ENCODE results near the gene DYNLT4. TPM values are rescaled to one million over a fixed set of nuclear protein-coding genes. Genes with fewer than 3 reads are reported as not detected.
"Not testable (repeated sequence)": the region's sequence is repeated elsewhere in the genome, so short reads cannot be mapped to it uniquely, and the experiment has no call there.

Gene DYNLT4
- total RNA-seq, 1 donor, result 0.36 TPM

DNA sequence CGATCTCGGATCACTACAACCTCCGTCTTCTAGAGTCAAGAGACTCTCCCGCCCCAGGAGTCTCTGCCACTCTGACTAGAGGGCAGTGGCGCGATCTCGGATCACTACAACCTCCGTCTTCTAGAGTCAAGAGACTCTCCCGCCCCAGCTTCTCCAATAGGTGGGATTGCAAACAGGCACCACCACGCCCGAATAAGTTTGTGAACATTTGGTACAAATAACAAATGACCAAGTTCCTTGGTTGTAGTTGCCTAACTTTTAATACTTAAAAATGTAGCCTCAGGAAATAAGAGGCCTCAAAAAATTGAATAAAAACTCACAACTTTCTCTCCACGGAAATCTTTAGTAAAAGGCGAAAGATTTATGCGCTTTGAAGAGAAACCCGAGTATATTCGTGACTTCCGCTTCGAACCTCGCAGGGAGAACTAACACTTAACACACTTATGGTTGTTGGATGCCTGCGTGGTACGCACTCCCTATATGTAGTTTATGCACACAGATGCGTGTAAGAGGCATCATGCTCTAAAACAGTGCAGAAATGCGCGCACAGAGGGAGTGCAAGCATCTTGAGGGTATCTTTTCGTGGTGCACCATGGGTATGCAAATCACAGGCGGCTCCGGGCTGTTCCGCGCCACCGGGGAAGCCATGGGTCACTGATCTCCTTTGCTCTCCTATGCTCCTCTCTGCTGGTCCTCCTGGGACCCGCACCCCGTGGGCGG is 12.6 kb upstream of the DYNLT4 start:
- no peaks in the 10 kb centered on the region for H3K79me2 ChIP-seq (ENCODE audit: insufficient read depth, low read length)
- no peak for TF ChIP-seq CTCF (IDR thresholded peaks at IDR 0.05; ENCODE audit: extremely low read depth, low read depth, low read length)
- no peaks in the 10 kb centered on the region for H4K20me1 ChIP-seq (ENCODE audit: insufficient read depth, low read length)
- no peaks in the 10 kb centered on the region for H3K9me3 ChIP-seq (ENCODE audit: low read depth, low read length)
- H3K27ac ChIP-seq (ENCODE audit: low read depth, low read length), result peak overlapping the region; percentile 99
- H3K36me3 ChIP-seq (ENCODE audit: insufficient read depth, low read length), result peaks cover 13% of the 10 kb centered on the region
- H3K27me3 ChIP-seq (ENCODE audit: insufficient read depth, low read length), result no peaks in the 10 kb centered on the region
- peak overlapping the region; percentile 97 for H3K4me2 ChIP-seq (ENCODE audit: insufficient read depth, low read length)
- H2AFZ ChIP-seq (ENCODE audit: low read length), result peak overlapping the region; percentile 88
- H3K4me1 ChIP-seq (ENCODE audit: insufficient read depth, low read length), result peaks cover 19% of the 10 kb centered on the region
- H3K4me3 ChIP-seq (ENCODE audit: insufficient read depth, low read length), result peak overlapping the region; percentile 69
- peak; percentile 98 for DNase-seq (ENCODE audit: insufficient read length, low spot score, missing footprints)

DNA sequence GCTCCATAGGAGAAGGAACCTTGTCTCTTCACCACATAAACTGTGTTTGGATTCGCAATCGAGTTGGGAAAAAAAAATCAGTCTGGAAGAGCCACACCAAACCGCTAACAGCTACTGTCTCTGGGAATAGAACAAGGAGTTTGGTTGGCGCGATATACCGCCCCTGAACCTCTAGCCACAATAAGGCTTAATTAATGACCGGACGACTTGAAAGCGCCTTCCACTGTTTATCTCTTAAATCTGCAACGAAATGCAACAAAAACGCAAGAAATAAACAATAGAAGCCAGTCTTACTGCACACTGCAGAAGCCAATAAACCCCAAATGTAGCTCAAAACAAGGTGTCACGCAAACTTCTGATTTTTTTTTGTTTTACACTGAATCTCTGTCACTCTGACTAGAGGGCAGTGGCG is 12.1 kb upstream of the DYNLT4 start:
- peak overlapping the region; percentile 50 for H3K27ac ChIP-seq (ENCODE audit: low read depth, low read length)
- DNase-seq (ENCODE audit: insufficient read length, low spot score, missing footprints), result peak; percentile 87
- peak; percentile 12 for TF ChIP-seq CTCF (IDR thresholded peaks at IDR 0.05; ENCODE audit: extremely low read depth, low read depth, low read length)
- no peaks in the 10 kb centered on the region for H3K79me2 ChIP-seq (ENCODE audit: insufficient read depth, low read length)
- H3K27me3 ChIP-seq (ENCODE audit: insufficient read depth, low read length), result no peaks in the 10 kb centered on the region
- H3K4me3 ChIP-seq (ENCODE audit: insufficient read depth, low read length), result peak overlapping the region; percentile 60
- H3K4me2 ChIP-seq (ENCODE audit: insufficient read depth, low read length), result peak overlapping the region; percentile 97
- no peaks in the 10 kb centered on the region for H3K9me3 ChIP-seq (ENCODE audit: low read depth, low read length)
- H3K36me3 ChIP-seq (ENCODE audit: insufficient read depth, low read length), result peaks cover 15% of the 10 kb centered on the region
- no peaks in the 10 kb centered on the region for H4K20me1 ChIP-seq (ENCODE audit: insufficient read depth, low read length)
- H3K4me1 ChIP-seq (ENCODE audit: insufficient read depth, low read length), result peaks cover 20% of the 10 kb centered on the region
- no peak overlapping the region for H2AFZ ChIP-seq (ENCODE audit: low read length)

DNA sequence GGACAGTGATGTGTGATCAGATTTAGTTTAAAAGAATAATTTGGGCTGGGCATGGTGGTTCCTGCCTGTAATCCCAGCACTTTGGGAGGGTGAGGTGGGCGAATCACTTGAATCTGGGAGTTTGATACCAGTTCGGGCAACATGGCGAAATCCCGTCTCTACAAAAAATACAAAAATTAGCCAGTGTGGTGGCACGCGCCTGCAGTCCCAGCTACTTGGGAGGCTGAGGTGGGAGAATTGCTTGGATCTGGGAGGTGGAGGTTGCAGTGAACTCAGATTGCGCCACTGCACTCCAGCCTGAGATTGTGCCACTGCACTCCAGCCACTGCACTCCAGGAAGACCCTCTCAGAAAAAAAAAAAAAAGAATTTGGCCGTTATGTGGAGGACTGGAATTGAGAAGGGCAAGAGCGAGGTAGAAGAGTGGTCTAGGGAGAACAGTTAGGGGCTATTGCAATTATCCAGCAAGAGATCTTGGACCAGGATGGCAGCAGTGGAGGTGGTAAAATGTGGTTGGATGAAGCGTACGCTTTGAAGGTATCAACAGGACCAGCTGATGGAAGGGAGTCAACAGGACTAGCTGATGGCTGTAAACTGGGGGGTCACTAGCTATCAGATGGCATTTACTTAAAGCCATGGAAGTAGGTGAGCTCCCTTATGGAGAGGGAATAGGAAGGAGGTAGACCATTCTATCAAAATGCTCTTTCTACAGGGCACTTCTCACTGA is 10.8 kb upstream of the DYNLT4 start:
- Histone ChIP-seq H3K79me2 (ENCODE audit: insufficient read depth, low read length) (no peaks in the 10 kb centered on the region), H3K36me3 (ENCODE audit: insufficient read depth, low read length) (peaks cover 16% of the 10 kb centered on the region), H3K27me3 (ENCODE audit: insufficient read depth, low read length) (no peaks in the 10 kb centered on the region), H2AFZ (ENCODE audit: low read length) (no peak overlapping the region), H3K9me3 (ENCODE audit: low read depth, low read length) (no peaks in the 10 kb centered on the region), H3K27ac (ENCODE audit: low read depth, low read length) (no peak overlapping the region), H3K4me1 (ENCODE audit: insufficient read depth, low read length) (peaks cover 29% of the 10 kb centered on the region), H3K4me2 (ENCODE audit: insufficient read depth, low read length) (no peak overlapping the region), H4K20me1 (ENCODE audit: insufficient read depth, low read length) (no peaks in the 10 kb centered on the region), H3K4me3 (ENCODE audit: insufficient read depth, low read length) (no peak overlapping the region)
- TF ChIP-seq CTCF (IDR thresholded peaks at IDR 0.05; ENCODE audit: extremely low read depth, low read depth, low read length), result no peak
- no peak for DNase-seq (ENCODE audit: insufficient read length, low spot score, missing footprints)

GRCh38 chr1:44817307-44817706 is 10.2 kb upstream of the DYNLT4 start:
- no peaks in the 10 kb centered on the region for H3K9me3 ChIP-seq (ENCODE audit: low read depth, low read length)
- H3K4me3 ChIP-seq (ENCODE audit: insufficient read depth, low read length), result no peak overlapping the region
- no peak overlapping the region for H3K4me2 ChIP-seq (ENCODE audit: insufficient read depth, low read length)
- no peak for TF ChIP-seq CTCF (IDR thresholded peaks at IDR 0.05; ENCODE audit: extremely low read depth, low read depth, low read length)
- H3K36me3 ChIP-seq (ENCODE audit: insufficient read depth, low read length), result peaks cover 19% of the 10 kb centered on the region
- H2AFZ ChIP-seq (ENCODE audit: low read length), result no peak overlapping the region
- H3K79me2 ChIP-seq (ENCODE audit: insufficient read depth, low read length), result no peaks in the 10 kb centered on the region
- H4K20me1 ChIP-seq (ENCODE audit: insufficient read depth, low read length), result no peaks in the 10 kb centered on the region
- no peaks in the 10 kb centered on the region for H3K27me3 ChIP-seq (ENCODE audit: insufficient read depth, low read length)
- H3K27ac ChIP-seq (ENCODE audit: low read depth, low read length), result no peak overlapping the region
- H3K4me1 ChIP-seq (ENCODE audit: insufficient read depth, low read length), result peaks cover 29% of the 10 kb centered on the region
- peak; percentile 50 for DNase-seq (ENCODE audit: insufficient read length, low spot score, missing footprints)

GRCh38 chr1:44815926-44816325 is 8.8 kb upstream of the DYNLT4 start:
- H3K4me1 ChIP-seq (ENCODE audit: insufficient read depth, low read length), result peaks cover 42% of the 10 kb centered on the region

More at GRCh38 chr1:44815926-44816325, 8.8 kb upstream of the DYNLT4 start:
- H3K36me3 ChIP-seq (ENCODE audit: insufficient read depth, low read length), result peaks cover 19% of the 10 kb centered on the region
- H3K79me2 ChIP-seq (ENCODE audit: insufficient read depth, low read length); H2AFZ ChIP-seq (ENCODE audit: low read length); H3K27me3 ChIP-seq (ENCODE audit: insufficient read depth, low read length); H3K4me3 ChIP-seq (ENCODE audit: insufficient read depth, low read length); H3K9me3 ChIP-seq (ENCODE audit: low read depth, low read length); H3K4me2 ChIP-seq (ENCODE audit: insufficient read depth, low read length); H4K20me1 ChIP-seq (ENCODE audit: insufficient read depth, low read length); DNase-seq (ENCODE audit: insufficient read length, low spot score, missing footprints): not testable (repeated sequence)
- peak overlapping the region; percentile 17 for H3K27ac ChIP-seq (ENCODE audit: low read depth, low read length)
